AG09319 (cell line): ENCODE results near the gene BUD13.

Experiments
- DNase-seq: peaks from one replicate; pipeline ENCODE4 v3.0.0-alpha.2; 2010; ENCODE audit warnings: low read depth; ENCODE audit errors: extremely low read depth
- TF ChIP-seq, protein P1 (sequence below): IDR thresholded peaks from 2 replicates; pipeline ENCODE4 v1.5.1; 2011; ENCODE audit warnings: low read depth, mild to moderate bottlenecking, inconsistent platforms, low read length, moderate library complexity

Gene BUD13

DNA sequence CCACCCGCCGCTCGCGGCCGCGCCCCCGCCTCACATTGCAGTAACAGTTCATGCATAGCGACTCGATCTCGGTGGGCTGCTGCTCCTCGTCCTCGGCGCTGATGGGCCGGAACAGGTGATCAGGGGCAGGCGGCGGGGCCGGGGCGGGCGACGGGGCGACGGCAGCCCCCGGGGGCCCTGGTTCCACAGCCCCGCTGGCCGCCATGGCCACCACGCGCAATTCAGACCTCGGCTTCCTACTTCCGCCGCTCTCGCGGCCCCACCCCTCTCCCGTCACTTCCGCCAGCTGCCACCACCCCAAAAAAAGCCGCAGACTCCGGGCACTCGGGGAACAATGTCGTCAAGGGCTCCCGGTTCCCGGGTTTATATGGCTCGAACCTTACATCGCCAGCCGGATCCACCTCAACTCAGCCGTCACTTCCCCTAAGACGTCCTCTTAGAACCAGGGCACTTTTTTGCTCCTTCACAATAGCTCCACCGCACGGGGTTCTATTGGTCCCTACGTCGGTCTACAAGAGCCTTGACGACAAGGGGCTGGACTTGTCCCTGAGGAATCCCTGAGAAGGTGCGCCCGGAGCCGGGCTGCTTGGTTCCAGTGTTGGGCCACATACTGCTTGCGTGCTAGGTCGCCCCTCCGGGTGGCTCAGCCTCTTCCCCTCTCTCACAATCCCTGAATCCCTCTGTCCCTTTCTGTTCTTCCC, 15.1 kb upstream of the BUD13 start, which contains the start of gene ZPR1:
ZPR1 (minus strand) TSS at position 238 of the 701 bp plus-strand sequence; CDS start at position 205, 33 bp downstream.
- peak; percentile 19 for DNase-seq
- TF ChIP-seq, protein P1, sequence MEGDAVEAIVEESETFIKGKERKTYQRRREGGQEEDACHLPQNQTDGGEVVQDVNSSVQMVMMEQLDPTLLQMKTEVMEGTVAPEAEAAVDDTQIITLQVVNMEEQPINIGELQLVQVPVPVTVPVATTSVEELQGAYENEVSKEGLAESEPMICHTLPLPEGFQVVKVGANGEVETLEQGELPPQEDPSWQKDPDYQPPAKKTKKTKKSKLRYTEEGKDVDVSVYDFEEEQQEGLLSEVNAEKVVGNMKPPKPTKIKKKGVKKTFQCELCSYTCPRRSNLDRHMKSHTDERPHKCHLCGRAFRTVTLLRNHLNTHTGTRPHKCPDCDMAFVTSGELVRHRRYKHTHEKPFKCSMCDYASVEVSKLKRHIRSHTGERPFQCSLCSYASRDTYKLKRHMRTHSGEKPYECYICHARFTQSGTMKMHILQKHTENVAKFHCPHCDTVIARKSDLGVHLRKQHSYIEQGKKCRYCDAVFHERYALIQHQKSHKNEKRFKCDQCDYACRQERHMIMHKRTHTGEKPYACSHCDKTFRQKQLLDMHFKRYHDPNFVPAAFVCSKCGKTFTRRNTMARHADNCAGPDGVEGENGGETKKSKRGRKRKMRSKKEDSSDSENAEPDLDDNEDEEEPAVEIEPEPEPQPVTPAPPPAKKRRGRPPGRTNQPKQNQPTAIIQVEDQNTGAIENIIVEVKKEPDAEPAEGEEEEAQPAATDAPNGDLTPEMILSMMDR: no peak

DNA sequence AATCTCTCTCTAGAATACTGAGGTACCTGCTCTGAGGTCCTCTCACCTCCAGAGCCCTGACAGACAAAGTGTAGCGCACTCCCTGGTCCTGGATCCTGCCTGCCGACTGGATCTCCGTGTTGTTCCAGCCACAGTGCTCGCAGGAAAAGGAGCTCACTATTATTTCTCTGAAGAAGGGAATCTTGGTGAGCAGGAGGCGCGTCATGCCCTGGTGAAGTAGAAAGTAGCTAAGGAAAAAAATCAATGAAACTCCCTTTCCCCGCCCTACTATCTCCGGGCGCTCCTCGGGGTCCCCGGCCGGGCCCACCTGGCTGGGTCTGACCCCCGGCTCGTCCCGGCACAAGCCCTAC, 14.6 kb upstream of the BUD13 start:
- DNase-seq: no peak
- TF ChIP-seq, protein P1: no peak

DNA sequence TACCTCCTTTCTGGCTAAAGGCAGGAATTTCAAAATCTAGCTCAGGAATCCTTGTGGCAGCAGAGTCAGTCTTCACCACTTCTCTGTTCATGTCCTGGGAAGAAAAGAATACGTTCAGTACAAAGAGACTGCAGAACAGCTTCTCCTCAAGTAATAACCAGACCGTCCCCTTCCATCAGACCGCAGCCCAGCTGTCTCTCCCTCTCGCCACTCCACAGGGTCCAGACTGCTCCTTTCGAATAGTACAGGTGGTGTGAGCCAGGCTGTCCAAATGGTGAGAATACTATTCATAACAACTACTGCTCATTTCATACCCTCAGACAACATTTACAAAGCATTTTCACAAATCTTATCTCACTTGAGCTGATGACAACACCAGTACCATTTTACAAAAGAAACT, 14.2 kb upstream of the BUD13 start:
- DNase-seq: no peak
- TF ChIP-seq, protein P1: no peak

DNA sequence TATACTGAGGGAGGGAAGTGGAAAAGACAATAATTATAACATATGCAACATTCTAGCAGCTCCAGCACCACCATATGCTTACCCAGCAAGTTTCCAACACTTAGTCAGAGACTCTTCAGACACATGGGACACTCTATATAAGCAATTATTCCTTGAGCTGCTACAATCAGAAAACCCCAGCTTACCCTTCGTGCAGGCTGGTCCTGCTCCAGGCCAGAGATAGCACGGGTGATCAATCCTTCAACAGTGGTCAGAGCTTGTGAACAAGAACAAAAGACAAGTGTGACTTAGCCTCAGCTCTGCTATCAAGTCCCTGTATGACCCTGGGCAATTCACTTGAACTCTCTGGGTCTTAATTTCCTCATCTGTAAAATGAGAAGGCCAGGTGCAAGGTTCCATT, 13.5 kb upstream of the BUD13 start:
- DNase-seq: no peak
- TF ChIP-seq, protein P1: no peak

DNA sequence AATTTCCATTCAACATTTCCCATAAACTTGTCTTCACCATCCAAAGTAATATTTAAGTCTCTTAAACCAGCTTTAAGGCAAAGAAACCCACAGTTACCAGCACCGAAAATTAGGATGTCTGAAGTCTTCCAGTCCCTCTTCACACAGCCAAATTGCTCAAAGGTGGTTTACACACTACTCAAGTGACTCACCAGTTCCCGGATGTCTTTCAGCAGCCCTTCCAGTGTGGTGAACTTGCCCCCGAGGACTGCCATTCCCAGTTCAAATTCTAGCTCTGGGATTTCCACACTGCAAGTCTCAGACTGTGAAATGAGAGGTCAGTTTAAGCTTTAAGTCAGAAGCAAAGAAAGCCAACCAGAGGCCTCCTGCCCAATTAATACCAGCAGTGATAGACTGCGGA, 9.9 kb upstream of the BUD13 start:
- DNase-seq: peak; percentile 12
- TF ChIP-seq, protein P1: no peak

DNA sequence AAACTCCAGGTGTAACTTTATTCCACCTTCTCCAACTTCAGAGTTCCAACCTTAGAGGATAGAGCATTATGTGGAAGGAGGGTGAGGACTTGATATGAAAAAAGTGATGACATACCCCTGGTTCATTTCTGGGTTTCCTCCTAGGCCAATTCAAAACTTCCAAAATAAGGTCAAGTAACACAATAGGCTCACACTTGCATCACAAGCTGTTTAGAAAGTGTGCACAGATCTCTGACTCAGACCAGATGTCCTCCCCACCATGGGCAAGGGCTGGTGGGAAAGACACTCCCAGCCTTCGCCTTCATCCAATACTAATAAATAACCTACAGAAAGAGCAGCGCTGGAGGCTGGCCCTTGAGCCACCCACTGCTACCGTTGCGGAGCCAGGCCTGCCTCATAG, 5.8 kb upstream of the BUD13 start:
- TF ChIP-seq, protein P1: no peak
- DNase-seq: no peak

DNA sequence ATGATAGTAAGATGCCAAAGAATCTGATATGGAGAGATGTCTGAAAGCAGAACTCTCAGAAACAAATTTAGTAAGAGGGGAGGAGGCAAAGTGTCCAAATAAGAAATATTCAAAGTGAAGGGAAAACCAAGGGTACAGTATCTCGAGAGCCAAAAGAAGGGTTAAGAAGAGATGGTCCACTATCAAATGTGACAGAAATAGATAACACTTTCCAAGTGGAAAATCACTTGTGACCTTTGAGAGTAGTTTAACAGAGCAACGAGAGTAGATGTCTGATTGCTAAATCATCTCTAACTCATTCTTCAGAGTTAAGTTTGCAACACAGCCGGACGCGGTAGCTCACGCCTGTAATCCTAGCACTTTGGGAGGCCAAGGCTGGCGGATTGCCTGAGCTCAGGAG, 4.3 kb upstream of the BUD13 start:
- no peak for DNase-seq
- TF ChIP-seq, protein P1: no peak
